Measurements from ENCODE around the gene PPP2R1A.

DNA sequence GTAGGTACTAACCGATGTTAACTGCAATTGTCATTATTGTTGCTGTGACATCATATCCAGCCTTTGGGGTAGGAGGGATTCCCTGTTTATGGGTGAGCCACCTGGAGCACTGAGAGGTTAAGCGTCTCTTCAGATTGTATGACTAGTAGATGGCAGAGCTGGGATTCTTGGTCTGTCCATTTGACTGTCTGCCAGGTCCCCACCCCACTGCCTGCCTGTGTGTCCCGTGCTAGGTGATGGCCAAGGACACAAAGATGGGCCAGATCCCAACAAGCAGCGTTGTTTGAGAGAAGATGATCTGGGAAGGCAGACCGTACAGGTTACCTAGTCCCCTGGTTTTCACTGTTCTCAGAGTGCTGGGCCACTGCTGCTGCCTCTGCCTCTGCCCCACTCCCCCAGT lies 16.6 kb downstream of the PPP2R1A start:
- TF ChIP-seq SMAD3 (CRISPR knock-in tag; IDR thresholded peaks at IDR 0.05), result no peak
- TF ChIP-seq, protein P1, sequence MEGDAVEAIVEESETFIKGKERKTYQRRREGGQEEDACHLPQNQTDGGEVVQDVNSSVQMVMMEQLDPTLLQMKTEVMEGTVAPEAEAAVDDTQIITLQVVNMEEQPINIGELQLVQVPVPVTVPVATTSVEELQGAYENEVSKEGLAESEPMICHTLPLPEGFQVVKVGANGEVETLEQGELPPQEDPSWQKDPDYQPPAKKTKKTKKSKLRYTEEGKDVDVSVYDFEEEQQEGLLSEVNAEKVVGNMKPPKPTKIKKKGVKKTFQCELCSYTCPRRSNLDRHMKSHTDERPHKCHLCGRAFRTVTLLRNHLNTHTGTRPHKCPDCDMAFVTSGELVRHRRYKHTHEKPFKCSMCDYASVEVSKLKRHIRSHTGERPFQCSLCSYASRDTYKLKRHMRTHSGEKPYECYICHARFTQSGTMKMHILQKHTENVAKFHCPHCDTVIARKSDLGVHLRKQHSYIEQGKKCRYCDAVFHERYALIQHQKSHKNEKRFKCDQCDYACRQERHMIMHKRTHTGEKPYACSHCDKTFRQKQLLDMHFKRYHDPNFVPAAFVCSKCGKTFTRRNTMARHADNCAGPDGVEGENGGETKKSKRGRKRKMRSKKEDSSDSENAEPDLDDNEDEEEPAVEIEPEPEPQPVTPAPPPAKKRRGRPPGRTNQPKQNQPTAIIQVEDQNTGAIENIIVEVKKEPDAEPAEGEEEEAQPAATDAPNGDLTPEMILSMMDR (CRISPR knock-in tag; IDR thresholded peaks at IDR 0.05), result no peak
- no peak for TF ChIP-seq HOXA5 (CRISPR knock-in tag; IDR thresholded peaks at IDR 0.05)
- no peak for TF ChIP-seq MXD4 (CRISPR knock-in tag; IDR thresholded peaks at IDR 0.05)
- no peak for TF ChIP-seq ESRRA (CRISPR knock-in tag; IDR thresholded peaks at IDR 0.05; ENCODE audit: low read depth)
- no peak for TF ChIP-seq JUND (CRISPR knock-in tag; IDR thresholded peaks at IDR 0.05)
- TF ChIP-seq STAT5B (CRISPR knock-in tag; IDR thresholded peaks at IDR 0.05), result no peak
- TF ChIP-seq SP2 (CRISPR knock-in tag; IDR thresholded peaks at IDR 0.05), result no peak
- TF ChIP-seq ZBTB8A (CRISPR knock-in tag; IDR thresholded peaks at IDR 0.05; ENCODE audit: borderline replicate concordance, low read depth), result no peak
- no peak for TF ChIP-seq ZNF781 (CRISPR knock-in tag; IDR thresholded peaks at IDR 0.05; ENCODE audit: borderline replicate concordance, not compliant biosample characterization)
- no peak for TF ChIP-seq NFE2L1 (CRISPR knock-in tag; IDR thresholded peaks at IDR 0.05; ENCODE audit: borderline replicate concordance)

Data from HepG2 (cell line).